HG03565 (cell line): ENCODE measurements around the gene UBAP2.

ENCODE experiments used
- ATAC-seq: cut with Tn5 transposase; IDR thresholded peaks from one replicate; pipeline ENCODE4 v1.9.1; 2021; ENCODE audit warnings: mild to moderate bottlenecking, moderate library complexity; ENCODE audit not compliant: unreplicated experiment

Gene UBAP2

GRCh38 chr9:33880211-33881089 is 168.2 kb downstream of the UBAP2 start:
- ATAC-seq = no peak

- ATAC-seq = no peak
Measured at GRCh38 chr9:33878691-33879366, 169.9 kb downstream of the UBAP2 start.

GRCh38 chr9:33877727-33878489 is 170.8 kb downstream of the UBAP2 start:
- ATAC-seq = no peak
